ENCODE data around the gene PROSER3. TPM values are rescaled to one million over a fixed set of nuclear protein-coding genes. Genes with fewer than 3 reads are reported as not detected.

Gene PROSER3
- polyA plus RNA-seq, 1 donor (not counting 4 experiments of a cell fraction or from before 2014, with no cell fraction given) = 5.5 TPM

GRCh38 chr19:35801828-35802227 is 43.9 kb downstream of the PROSER3 start:
- FAIRE-seq (no peak), DNase-seq (ENCODE audit: low read depth, low spot score) (no peak)
- Histone ChIP-seq H3K4me2 (ENCODE audit: control insufficient read depth, extremely low read depth, insufficient read depth, low read depth, low read length) (no peak overlapping the region), H3K27ac (ENCODE audit: control insufficient read depth, insufficient read depth, low read length) (no peak overlapping the region), H3K9ac (ENCODE audit: control insufficient read depth, extremely low read depth, insufficient read depth, low read length) (no peak overlapping the region), H3K36me3 (ENCODE audit: control insufficient read depth in 2 of 2, extremely low read depth in 1 of 2, insufficient read depth in 2 of 2, low read length in 2 of 2) (no peaks in the 10 kb centered on the region), H3K9me1 (ENCODE audit: control insufficient read depth, extremely low read depth, insufficient read depth, low read length) (no peaks in the 10 kb centered on the region), H3K27me3 (ENCODE audit: control insufficient read depth, extremely low read depth, insufficient read depth, low read length) (peaks cover 14% of the 10 kb centered on the region), H4K20me1 (ENCODE audit: control insufficient read depth, extremely low read depth, insufficient read depth, low read length) (no peaks in the 10 kb centered on the region), H3K79me2 (ENCODE audit: control insufficient read depth, insufficient read depth, low read length) (no peaks in the 10 kb centered on the region), H3K9me3 (ENCODE audit: control insufficient read depth, low read depth, low read length) (no peaks in the 10 kb centered on the region), H3K4me3 (ENCODE audit: control insufficient read depth in 2 of 3, extremely low read depth in 1 of 3, insufficient read depth in 2 of 3, low read depth in 1 of 3, low read length in 3 of 3) (no peak overlapping the region), H3K4me1 (ENCODE audit: control insufficient read depth, extremely low read depth, insufficient read depth, low read length) (no peaks in the 10 kb centered on the region), H2AFZ (ENCODE audit: control insufficient read depth, low read length) (no peak overlapping the region)
- no peak for TF ChIP-seq EZH2 (IDR thresholded peaks at IDR 0.05; ENCODE audit: low read length)
- TF ChIP-seq CTCF (optimal IDR thresholded peaks at IDR 0.05 in 1 of 3, IDR thresholded peaks at IDR 0.05 in 1 of 3, conservative IDR thresholded peaks at IDR 0.05 in 1 of 3; ENCODE audit: extremely low read depth in 1 of 3, insufficient read depth in 2 of 3, low read length in 3 of 3) = no peak
- dilution Hi-C loops (cut with MboI; ENCODE audit: extremely low pct_ligation_motif_present, low sequenced_read_pairs) = no loop called here

- FAIRE-seq = no peak
- Histone ChIP-seq H3K27me3 (ENCODE audit: control insufficient read depth, extremely low read depth, insufficient read depth, low read length) (no peaks in the 10 kb centered on the region), H3K4me2 (ENCODE audit: control insufficient read depth, extremely low read depth, insufficient read depth, low read depth, low read length) (no peak overlapping the region), H3K4me3 (ENCODE audit: control insufficient read depth in 2 of 3, extremely low read depth in 1 of 3, insufficient read depth in 2 of 3, low read depth in 1 of 3, low read length in 3 of 3) (no peak overlapping the region), H4K20me1 (ENCODE audit: control insufficient read depth, extremely low read depth, insufficient read depth, low read length) (no peaks in the 10 kb centered on the region), H3K27ac (ENCODE audit: control insufficient read depth, insufficient read depth, low read length) (no peak overlapping the region), H3K4me1 (ENCODE audit: control insufficient read depth, extremely low read depth, insufficient read depth, low read length) (no peaks in the 10 kb centered on the region), H3K9me1 (ENCODE audit: control insufficient read depth, extremely low read depth, insufficient read depth, low read length) (no peaks in the 10 kb centered on the region), H3K79me2 (ENCODE audit: control insufficient read depth, insufficient read depth, low read length) (no peaks in the 10 kb centered on the region), H3K9ac (ENCODE audit: control insufficient read depth, extremely low read depth, insufficient read depth, low read length) (no peak overlapping the region), H3K36me3 (ENCODE audit: control insufficient read depth in 2 of 2, extremely low read depth in 1 of 2, insufficient read depth in 2 of 2, low read length in 2 of 2) (no peaks in the 10 kb centered on the region), H2AFZ (ENCODE audit: control insufficient read depth, low read length) (no peak overlapping the region), H3K9me3 (ENCODE audit: control insufficient read depth, low read depth, low read length) (no peaks in the 10 kb centered on the region)
- DNase-seq (ENCODE audit: low read depth, low spot score) = no peak
- TF ChIP-seq CTCF (optimal IDR thresholded peaks at IDR 0.05 in 1 of 3, IDR thresholded peaks at IDR 0.05 in 1 of 3, conservative IDR thresholded peaks at IDR 0.05 in 1 of 3; ENCODE audit: extremely low read depth in 1 of 3, insufficient read depth in 2 of 3, low read length in 3 of 3) (no peak), EZH2 (IDR thresholded peaks at IDR 0.05; ENCODE audit: low read length) (no peak)
- dilution Hi-C loops (cut with MboI; ENCODE audit: extremely low pct_ligation_motif_present, low sequenced_read_pairs) = no loop called here
Observed at GRCh38 chr19:35805526-35806102, 47.6 kb downstream of the PROSER3 start.

All from keratinocyte (primary cell).